ENCODE measurements around the gene ADSS2. TPM values are rescaled to one million over a fixed set of nuclear protein-coding genes. Genes with fewer than 3 reads are reported as not detected.

The ADSS2 gene
- polyA plus RNA-seq, 3 donors: 24.4 to 33.5 (median 26.3) TPM

- no peak for TF ChIP-seq CTCF (IDR thresholded peaks at IDR 0.05)
- no peaks in the 10 kb centered on the region for H4K20me1 ChIP-seq (ENCODE audit: insufficient read depth, low read length)
- H3K79me2 ChIP-seq (ENCODE audit: insufficient read depth, low read length): no peaks in the 10 kb centered on the region
- H2AFZ ChIP-seq (ENCODE audit: insufficient read depth, low read depth, low read length, poor library complexity, severe bottlenecking): no peak overlapping the region
- Mint-ChIP-seq H3K9me3 (peaks cover 11 to 18% (median 15%) of the 10 kb centered on the region in 7 donors), H3K4me3 (no peak overlapping the region), H3K27ac (no peak overlapping the region), H3K36me3 (peaks cover 62 to 72% of the 10 kb centered on the region in 2 donors), H3K27me3 (ENCODE audit: low read depth in 3 of 3) (peaks cover 0 to 2% (median 0%) of the 10 kb centered on the region in 3 donors), H3K4me1 (no peaks in the 10 kb centered on the region)
- H3K9me3 ChIP-seq (replicated peaks in 1 of 2; ENCODE audit: control insufficient read depth in 1 of 2, insufficient read depth in 1 of 2, low read length in 2 of 2): peaks cover 7 to 16% of the 10 kb centered on the region in 2 donors
- H3K9ac ChIP-seq (ENCODE audit: insufficient read depth, low read length, poor library complexity, severe bottlenecking): no peak overlapping the region
- no peak for DNase-seq
- H3K27me3 ChIP-seq (ENCODE audit: control insufficient read depth in 2 of 2, insufficient read depth in 2 of 2, low read length in 2 of 2): no peaks in the 10 kb centered on the region
- H3K4me1 ChIP-seq (ENCODE audit: control insufficient read depth in 1 of 2, insufficient read depth in 2 of 2, low read length in 2 of 2): no peaks in the 10 kb centered on the region
- peaks cover 39 to 68% of the 10 kb centered on the region in 2 donors for H3K36me3 ChIP-seq (replicated peaks in 1 of 2; ENCODE audit: control insufficient read depth in 1 of 2, insufficient read depth in 2 of 2, low read length in 2 of 2)
- intact Hi-C loops (cut with micrococcal nuclease): no loop called here
- H3K4me3 ChIP-seq (replicated peaks in 1 of 3; ENCODE audit: low read depth in 2 of 3, low read length in 3 of 3): no peak overlapping the region
- H3K4me2 ChIP-seq (replicated peaks; ENCODE audit: extremely low read depth, low read length, poor library complexity, severe bottlenecking): no peak overlapping the region
- H3K27ac ChIP-seq (ENCODE audit: low read depth in 1 of 2, low read length in 2 of 2): no peak overlapping the region
Observed at GRCh38 chr1:244403431-244403830, 48.3 kb downstream of the ADSS2 start.

- Histone ChIP-seq H3K9me3 (replicated peaks in 1 of 2; ENCODE audit: control insufficient read depth in 1 of 2, insufficient read depth in 1 of 2, low read length in 2 of 2) (peaks cover 7 to 16% of the 10 kb centered on the region in 2 donors), H3K36me3 (replicated peaks in 1 of 2; ENCODE audit: control insufficient read depth in 1 of 2, insufficient read depth in 2 of 2, low read length in 2 of 2) (peaks cover 20 to 43% of the 10 kb centered on the region in 2 donors), H2AFZ (ENCODE audit: insufficient read depth, low read depth, low read length, poor library complexity, severe bottlenecking) (no peak overlapping the region), H3K27ac (ENCODE audit: low read depth in 1 of 2, low read length in 2 of 2) (no peak overlapping the region), H3K4me1 (ENCODE audit: control insufficient read depth in 1 of 2, insufficient read depth in 2 of 2, low read length in 2 of 2) (no peaks in the 10 kb centered on the region), H3K4me3 (replicated peaks in 1 of 3; ENCODE audit: low read depth in 2 of 3, low read length in 3 of 3) (no peak overlapping the region), H3K4me2 (replicated peaks; ENCODE audit: extremely low read depth, low read length, poor library complexity, severe bottlenecking) (no peak overlapping the region), H3K9ac (ENCODE audit: insufficient read depth, low read length, poor library complexity, severe bottlenecking) (no peak overlapping the region), H3K79me2 (ENCODE audit: insufficient read depth, low read length) (no peaks in the 10 kb centered on the region), H4K20me1 (ENCODE audit: insufficient read depth, low read length) (no peaks in the 10 kb centered on the region), H3K27me3 (ENCODE audit: control insufficient read depth in 2 of 2, insufficient read depth in 2 of 2, low read length in 2 of 2) (no peaks in the 10 kb centered on the region)
- peaks cover 4% of the 10 kb centered on the region for H3K4me1 Mint-ChIP-seq
- intact Hi-C loops (cut with micrococcal nuclease): no loop called here
- H3K27ac Mint-ChIP-seq: no peak overlapping the region
- H3K27me3 Mint-ChIP-seq (ENCODE audit: low read depth in 3 of 3): peaks cover 0 to 2% (median 0%) of the 10 kb centered on the region in 3 donors
- no CpG with 5 or more reads among the region's 2 CpGs for whole genome bisulfite sequencing (ENCODE audit: insufficient coverage)
- no peak for DNase-seq
- no peak for TF ChIP-seq CTCF (IDR thresholded peaks at IDR 0.05)
- no peak overlapping the region for H3K4me3 Mint-ChIP-seq
- H3K36me3 Mint-ChIP-seq: peaks cover 42 to 51% of the 10 kb centered on the region in 2 donors
- peaks cover 11 to 18% (median 15%) of the 10 kb centered on the region in 7 donors for H3K9me3 Mint-ChIP-seq
Observed at GRCh38 chr1:244400974-244401373, 50.7 kb downstream of the ADSS2 start.

Measured in CD14-positive monocyte (primary cell).